HepG2 (cell line): Measurements from ENCODE around the gene RCAN2. TPM values are rescaled to one million over a fixed set of nuclear protein-coding genes. Genes with fewer than 3 reads are reported as not detected.

Source experiments
- ATAC-seq: fragments of 200-7000 bp; cut with Tn5 transposase; 3 replicates; pipeline ENCODE4 v1.9.1; 2020; ENCODE audit warnings: mild to moderate bottlenecking, moderate library complexity
- BruUV-seq: library from RNA; stranded (reverse); fragments of 400-500 nt; replicated peaks from 2 replicates; lab custom pipeline; 2021; lab: Mats Ljungman, UMichigan
- CTCF ChIA-PET: fragments of 300-600 bp; formaldehyde crosslinking; extraction: SDS; loops from one replicate; lab custom pipeline; 2021; ENCODE audit warnings: low total read pairs, inconsistent platforms, low intra/inter-chr PET ratio; lab: Yijun Ruan, JAX
- POLR2A ChIA-PET: fragments of 350-600 bp; sonication (Branson Sonifier 250); formaldehyde crosslinking; loops from one replicate; lab custom pipeline; 2020; ENCODE audit warnings: antibody characterized with exemption, inconsistent platforms; lab: Yijun Ruan, JAX
- DNase-seq: peaks from one replicate; pipeline ENCODE4 v3.0.0-alpha.2; 2015; ENCODE audit warnings: low spot score
- FAIRE-seq: peaks from 3 replicates; lab custom pipeline; 2011; peaks lifted over from hg19 to GRCh38; lab: Jason Lieb, UNC
- H2AFZ ChIP-seq: one replicate; pipeline ENCODE4 v1.6.1; 2011; ENCODE audit warnings: low read length, inconsistent platforms
- H3K27ac ChIP-seq: fragments of 300-600 bp; 3 replicates; pipeline ENCODE4 v1.8.0; 2011; ENCODE audit warnings: mixed run types, mild to moderate bottlenecking, mixed read lengths, low read length, inconsistent platforms; ENCODE audit not compliant: insufficient read depth; ENCODE audit errors: extremely low read length
- H3K27me3 ChIP-seq, 2 experiments: fragments of 200-600 bp in 1 of 2; 2 replicates in 1 of 2; 3 replicates in 1 of 2; pipeline versions ENCODE4 v1.6.0 to v1.8.0; 2011; ENCODE audit warnings: low read length in 2 of 2, mild to moderate bottlenecking in 2 of 2, moderate library complexity in 2 of 2, inconsistent platforms in 1 of 2; ENCODE audit not compliant: insufficient read depth in 2 of 2, control insufficient read depth in 1 of 2
- H3K36me3 ChIP-seq, 2 experiments: fragments of 200-600 bp in 1 of 2; replicated peaks in 1 of 2; 2 replicates in 1 of 2; 3 replicates in 1 of 2; pipeline versions ENCODE4 v1.5.1 to v1.8.0; 2011; ENCODE audit warnings: low read length in 2 of 2, inconsistent platforms in 1 of 2; ENCODE audit not compliant: insufficient read depth in 2 of 2, control insufficient read depth in 1 of 2
- H3K4me1 ChIP-seq: 2 replicates; pipeline ENCODE4 v1.5.1; 2012; ENCODE audit warnings: low read length, inconsistent platforms; ENCODE audit not compliant: insufficient read depth
- H3K4me2 ChIP-seq: 2 replicates; pipeline ENCODE4 v1.6.0; 2011; ENCODE audit warnings: low read depth, low read length, inconsistent platforms
- H3K4me3 ChIP-seq, 3 experiments: fragments of 200-600 bp in 1 of 3; sonication (generic), shearing (Covaris generic) in 1 of 3; replicated peaks in 1 of 3; 2 replicates each; pipeline ENCODE4 v1.5.1; 2011 to 2016; ENCODE audit warnings: low read length in 3 of 3, inconsistent platforms in 2 of 3, low read depth in 2 of 3, mild to moderate bottlenecking in 2 of 3, control low read depth in 1 of 3, mixed read lengths in 1 of 3; ENCODE audit not compliant: insufficient read depth in 1 of 3
- H3K79me2 ChIP-seq: one replicate; pipeline ENCODE4 v1.6.1; 2011; ENCODE audit warnings: low read length, inconsistent platforms; ENCODE audit not compliant: insufficient read depth
- H3K9ac ChIP-seq: 2 replicates; pipeline ENCODE4 v1.6.0; 2011; ENCODE audit warnings: mild to moderate bottlenecking, low read depth, low read length, inconsistent platforms; ENCODE audit not compliant: insufficient read depth
- H3K9me3 ChIP-seq: 2 replicates; pipeline ENCODE4 v1.5.1; 2012; ENCODE audit warnings: mild to moderate bottlenecking, low read length
- H4K20me1 ChIP-seq: 2 replicates; pipeline ENCODE4 v1.6.0; 2011; ENCODE audit warnings: inconsistent platforms, mild to moderate bottlenecking, low read length, moderate library complexity; ENCODE audit not compliant: insufficient read depth
- ARID4A ChIP-seq: sonication (generic); formaldehyde crosslinking; IDR thresholded peaks from 2 replicates; pipeline ENCODE4 v1.5.0; 2020; ENCODE audit warnings: mild to moderate bottlenecking, missing genetic modification reagents, borderline replicate concordance
- CCDC6 ChIP-seq: sonication (generic); formaldehyde crosslinking; IDR thresholded peaks from 2 replicates; pipeline ENCODE4 v1.8.1; 2022; ENCODE audit warnings: mild to moderate bottlenecking, missing genetic modification reagents, moderate library complexity
- HNF4A ChIP-seq: sonication (generic); formaldehyde crosslinking; IDR thresholded peaks from 2 replicates; pipeline ENCODE4 v1.4.0; 2020; ENCODE audit warnings: missing genetic modification reagents
- HNRNPH1 ChIP-seq: fragments of 200-400 bp; formaldehyde crosslinking; optimal IDR thresholded peaks from 2 replicates; pipeline ENCODE3; 2017; ENCODE audit warnings: mild to moderate bottlenecking, low read depth, low read length
- MIER2 ChIP-seq: IDR thresholded peaks from 2 replicates; pipeline ENCODE4 v1.6.1; 2016; ENCODE audit warnings: missing biosample characterization, missing genetic modification reagents
- PHF5A ChIP-seq: IDR thresholded peaks from one replicate; pipeline ENCODE4 v1.6.1; 2018; ENCODE audit warnings: low read depth, missing genetic modification reagents; ENCODE audit not compliant: unreplicated experiment
- POGK ChIP-seq: sonication (generic); formaldehyde crosslinking; conservative IDR thresholded peaks from 2 replicates; pipeline ENCODE4 v1.8.0; 2022; ENCODE audit warnings: mild to moderate bottlenecking, moderate library complexity, missing genetic modification reagents
- TAF15 ChIP-seq: fragments of 200-400 bp; formaldehyde crosslinking; IDR thresholded peaks from one replicate; pipeline ENCODE4 v1.6.1; 2018; ENCODE audit warnings: mild to moderate bottlenecking, low read depth, low read length; ENCODE audit not compliant: poor library complexity, severe bottlenecking
- ZFAT ChIP-seq: sonication (generic); formaldehyde crosslinking; conservative IDR thresholded peaks from 2 replicates; pipeline ENCODE4 v1.8.1; 2023; ENCODE audit warnings: missing genetic modification reagents, inconsistent platforms
- ZNF354B ChIP-seq: sonication (generic); formaldehyde crosslinking; IDR thresholded peaks from 2 replicates; pipeline ENCODE4 v1.8.0; 2022; ENCODE audit warnings: mild to moderate bottlenecking, missing genetic modification reagents
- ZNF558 ChIP-seq: sonication (generic); formaldehyde crosslinking; IDR thresholded peaks from 2 replicates; pipeline ENCODE4 v1.9.0; 2022; ENCODE audit warnings: mild to moderate bottlenecking, missing genetic modification reagents, borderline replicate concordance
- ZNF563 ChIP-seq: sonication (generic); formaldehyde crosslinking; IDR thresholded peaks from 2 replicates; pipeline ENCODE4 v1.8.0; 2022; ENCODE audit warnings: mild to moderate bottlenecking, moderate library complexity, missing genetic modification reagents
- ZNF570 ChIP-seq: sonication (generic); formaldehyde crosslinking; IDR thresholded peaks from 2 replicates; pipeline ENCODE4 v1.4.0; 2020; ENCODE audit warnings: mild to moderate bottlenecking, missing genetic modification reagents, borderline replicate concordance
- ZNF713 ChIP-seq: sonication (generic); formaldehyde crosslinking; IDR thresholded peaks from 2 replicates; pipeline ENCODE4 v1.4.0; 2020; ENCODE audit warnings: mild to moderate bottlenecking, missing genetic modification reagents
- ZNF720 ChIP-seq: sonication (generic); formaldehyde crosslinking; IDR thresholded peaks from 2 replicates; pipeline ENCODE4 v1.4.0; 2020; ENCODE audit warnings: missing genetic modification reagents
- ZNF772 ChIP-seq: sonication (generic); formaldehyde crosslinking; IDR thresholded peaks from 2 replicates; pipeline ENCODE4 v1.5.0; 2020; ENCODE audit warnings: mild to moderate bottlenecking, missing genetic modification reagents
- ZNF782 ChIP-seq: sonication (generic); formaldehyde crosslinking; IDR thresholded peaks from 2 replicates; pipeline ENCODE4 v1.4.0; 2020; ENCODE audit warnings: missing genetic modification reagents, mild to moderate bottlenecking, borderline replicate concordance
- WGBS: methylation state at CpG from one replicate; pipeline ENCODE4 v1.1.6; 2017; ENCODE audit warnings: low lambda C conversion rate; 5-methylcytosine and 5-hydroxymethylcytosine counted together
- in situ Hi-C: cut with HindIII; loops from 2 replicates; pipeline ENCODE4 v1.10.0; 2017; ENCODE audit warnings: low pct_unique_long_range_greater_than_20kb; ENCODE audit not compliant: extremely low pct_ligation_motif_present
- intact Hi-C: fragments of 100-400 bp; cut with micrococcal nuclease; formaldehyde crosslinking; loops from one replicate; pipeline ENCODE4 v1.10.0; 2022; ENCODE audit not compliant: unreplicated experiment
- polyA plus RNA-seq, 8 experiments: library from polyadenylated mRNA; depleted of rRNA in 3 of 8; stranded (reverse) in 7 of 8; unstranded in 1 of 8; fragments of >200 nt; fragmentation: Illumina TruSeq in 4 of 8; extraction: Trizol in 4 of 8; gene quantifications; 2 replicates each; pipeline versions ENCODE4 v1.2.1 to v1.2.3, GENCODE V29; 2011 to 2016; ENCODE audit warnings: low read depth in 4 of 8, missing spikeins in 1 of 8, mixed read lengths in 1 of 8; ENCODE audit not compliant: insufficient read depth in 1 of 8
- total RNA-seq, 5 experiments: library from RNA; depleted of rRNA; stranded (reverse); fragments of >200 nt; fragmentation: Illumina TruSeq; extraction: Trizol; gene quantifications; 2 replicates each; pipeline ENCODE4 v1.2.3, GENCODE V29; 2016; ENCODE audit warnings: low read depth in 1 of 5

RCAN2 gene
- total and polyA plus RNA-seq, 2 of the 13 experiments (the other 11 are each of a cell fraction or from before 2014, with no cell fraction given): not detected

GRCh38 chr6:46324706-46325105 lies 166.5 kb downstream of the RCAN2 start (continued):
- TF ChIP-seq ZNF772: no peak
- no peak for TF ChIP-seq ZNF713 (CRISPR knock-in tag)
- TF ChIP-seq HNF4A: no peak
- TF ChIP-seq ZNF563: no peak
- no peak for TF ChIP-seq HNRNPH1
- TF ChIP-seq TAF15: no peak
- TF ChIP-seq ZNF558 (CRISPR knock-in tag): no peak
- TF ChIP-seq PHF5A (CRISPR knock-in tag): no peak
- TF ChIP-seq ZNF570 (CRISPR knock-in tag): no peak
- TF ChIP-seq POGK (CRISPR knock-in tag): no peak
- no peak for TF ChIP-seq MIER2 (CRISPR knock-in tag)
- TF ChIP-seq, all 625 proteins: peak for 0

GRCh38 chr6:46323966-46324622 lies 167.2 kb downstream of the RCAN2 start:
- Histone ChIP-seq H3K4me3 (no peak overlapping the region), H3K27me3 (no peaks in the 10 kb centered on the region), H3K9ac (no peak overlapping the region), H3K36me3 (no peaks in the 10 kb centered on the region), H3K4me1 (no peaks in the 10 kb centered on the region), H2AFZ (no peak overlapping the region), H3K4me2 (no peak overlapping the region), H3K9me3 (no peaks in the 10 kb centered on the region), H4K20me1 (no peaks in the 10 kb centered on the region), H3K27ac (no peak overlapping the region), H3K79me2 (no peaks in the 10 kb centered on the region)
- no peak for ATAC-seq
- no peak for FAIRE-seq
- ChIA-PET CTCF (no interaction called here), POLR2A (no interaction called here)
- under 1% methylated on average over 3 of the region's 3 CpGs for WGBS
- BruUV-seq: no TSS peak
- intact Hi-C loops: no loop called here
- DNase-seq: no peak
- in situ Hi-C loops: no loop called here
- no peak for TF ChIP-seq ZNF354B (CRISPR knock-in tag)
- TF ChIP-seq ZNF720 (CRISPR knock-in tag): no peak
- TF ChIP-seq ZNF782: no peak
- no peak for TF ChIP-seq ARID4A
- no peak for TF ChIP-seq CCDC6
- no peak for TF ChIP-seq ZFAT (CRISPR knock-in tag)
